OCI-LY1 (cell line): ENCODE measurements around the gene CA5A.
A peak's percentile ranks its signal among the peaks of the same experiment; 100 is the strongest.

Experiments used
- H2AFZ ChIP-seq: fragments of 200-600 bp; sonication (generic), shearing (Covaris generic); 2 replicates; pipeline ENCODE4 v1.6.0; 2014; ENCODE audit warnings: antibody characterized with exemption, mild to moderate bottlenecking, low read length
- H3F3A ChIP-seq: fragments of 200-600 bp; sonication (generic), shearing (Covaris generic); 2 replicates; pipeline ENCODE4 v1.6.0; 2014; ENCODE audit warnings: mild to moderate bottlenecking, antibody characterized with exemption, low read length, moderate library complexity; ENCODE audit not compliant: insufficient read depth
- H3K27ac ChIP-seq: fragments of 200-600 bp; sonication (generic); 2 replicates; pipeline ENCODE4 v1.5.1; 2014; ENCODE audit warnings: low read length, mixed run types, mild to moderate bottlenecking, low read depth; ENCODE audit not compliant: poor library complexity, severe bottlenecking
- H3K27me3 ChIP-seq: fragments of 200-600 bp; sonication (generic); 2 replicates; pipeline ENCODE4 v1.6.0; 2014; ENCODE audit warnings: antibody characterized with exemption, mild to moderate bottlenecking, low read length, moderate library complexity; ENCODE audit not compliant: insufficient read depth
- H3K36me3 ChIP-seq: fragments of 200-600 bp; sonication (generic); 2 replicates; pipeline ENCODE4 v1.6.1; 2014; ENCODE audit warnings: mild to moderate bottlenecking, antibody characterized with exemption, low read length, moderate library complexity, mixed read lengths; ENCODE audit not compliant: insufficient read depth
- H3K4me1 ChIP-seq: fragments of 200-600 bp; sonication (generic); 2 replicates; pipeline ENCODE4 v1.5.1; 2014; ENCODE audit warnings: mild to moderate bottlenecking, low read length, moderate library complexity; ENCODE audit not compliant: insufficient read depth, severe bottlenecking
- H3K4me2 ChIP-seq: fragments of 200-600 bp; sonication (generic), shearing (Covaris generic); 2 replicates; pipeline ENCODE4 v1.6.1; 2014; ENCODE audit warnings: low read length
- H3K4me3 ChIP-seq: fragments of 200-600 bp; sonication (generic); 2 replicates; pipeline ENCODE4 v1.5.1; 2014; ENCODE audit warnings: low read length, low read depth, mild to moderate bottlenecking, mixed read lengths; ENCODE audit not compliant: poor library complexity, severe bottlenecking
- H3K79me2 ChIP-seq: fragments of 200-600 bp; shearing (Covaris generic); 2 replicates; pipeline ENCODE4 v1.6.1; 2016; ENCODE audit warnings: mixed run types, low read length, mixed read lengths; ENCODE audit not compliant: insufficient read depth
- H3K9ac ChIP-seq: fragments of 200-600 bp; sonication (generic), shearing (Covaris generic); 2 replicates; pipeline ENCODE4 v1.6.1; 2014; ENCODE audit warnings: mild to moderate bottlenecking, low read length, mixed read lengths
- H3K9me2 ChIP-seq: fragments of 200-600 bp; sonication (generic), shearing (Covaris generic); 2 replicates; pipeline ENCODE4 v1.6.1; 2014; ENCODE audit warnings: low read depth, mild to moderate bottlenecking, low read length, mixed read lengths
- H3K9me3 ChIP-seq: fragments of 200-600 bp; shearing (Covaris generic); 2 replicates; pipeline ENCODE4 v1.6.1; 2014; ENCODE audit warnings: low read length, mixed read lengths
- H4K20me1 ChIP-seq: fragments of 200-600 bp; sonication (generic), shearing (Covaris generic); 2 replicates; pipeline ENCODE4 v1.6.0; 2016; ENCODE audit warnings: mild to moderate bottlenecking, low read length; ENCODE audit not compliant: insufficient read depth
- EZH2 ChIP-seq: fragments of 200-600 bp; sonication (generic), shearing (Covaris generic); IDR thresholded peaks from 2 replicates; pipeline ENCODE4 v1.8.0; 2017; ENCODE audit warnings: borderline replicate concordance, mixed run types, mild to moderate bottlenecking, antibody characterized with exemption, low read length, moderate library complexity, mixed read lengths
- TF ChIP-seq, protein P1 (sequence below): fragments of 200-600 bp; sonication (generic), shearing (Covaris generic); IDR thresholded peaks from 2 replicates; pipeline ENCODE4 v1.5.1; 2017; ENCODE audit warnings: mild to moderate bottlenecking, antibody characterized with exemption, low read length, moderate library complexity, mixed read lengths

The CA5A gene

DNA sequence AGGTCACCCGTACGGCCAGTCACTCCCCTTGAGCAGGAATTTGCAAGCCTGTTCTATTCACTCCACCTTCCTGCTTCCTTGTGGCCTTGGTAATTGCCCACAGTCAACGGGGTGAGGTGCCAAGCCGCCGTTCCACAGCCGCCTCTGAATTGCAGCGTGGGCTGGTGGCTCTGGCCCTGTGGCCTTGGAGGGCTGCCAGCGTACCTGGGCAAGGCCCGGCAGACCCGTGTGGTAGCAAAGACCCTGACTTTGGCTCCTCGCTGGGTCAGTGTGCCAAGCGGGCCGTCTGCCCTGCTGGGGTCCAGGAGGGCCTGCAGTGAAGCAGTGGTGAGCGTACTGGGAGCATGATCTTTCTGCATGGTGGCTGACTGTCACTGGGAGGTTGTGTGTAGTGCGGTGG lies 18.5 kb upstream of the CA5A start:
- H3K79me2 ChIP-seq, result peaks cover 48% of the 10 kb centered on the region
- H4K20me1 ChIP-seq, result no peaks in the 10 kb centered on the region
- no peaks in the 10 kb centered on the region for H3F3A ChIP-seq
- no peaks in the 10 kb centered on the region for H3K27me3 ChIP-seq
- H3K9ac ChIP-seq, result peak overlapping the region; percentile 56; the same call in 1 of the 2 replicates
- H3K4me2 ChIP-seq, result peak overlapping the region; percentile 97
- no peaks in the 10 kb centered on the region for H3K9me3 ChIP-seq
- H3K4me1 ChIP-seq, result peaks cover 57% of the 10 kb centered on the region
- H3K27ac ChIP-seq, result peak overlapping the region; percentile 93
- TF ChIP-seq EZH2, result no peak
- TF ChIP-seq, protein P1, sequence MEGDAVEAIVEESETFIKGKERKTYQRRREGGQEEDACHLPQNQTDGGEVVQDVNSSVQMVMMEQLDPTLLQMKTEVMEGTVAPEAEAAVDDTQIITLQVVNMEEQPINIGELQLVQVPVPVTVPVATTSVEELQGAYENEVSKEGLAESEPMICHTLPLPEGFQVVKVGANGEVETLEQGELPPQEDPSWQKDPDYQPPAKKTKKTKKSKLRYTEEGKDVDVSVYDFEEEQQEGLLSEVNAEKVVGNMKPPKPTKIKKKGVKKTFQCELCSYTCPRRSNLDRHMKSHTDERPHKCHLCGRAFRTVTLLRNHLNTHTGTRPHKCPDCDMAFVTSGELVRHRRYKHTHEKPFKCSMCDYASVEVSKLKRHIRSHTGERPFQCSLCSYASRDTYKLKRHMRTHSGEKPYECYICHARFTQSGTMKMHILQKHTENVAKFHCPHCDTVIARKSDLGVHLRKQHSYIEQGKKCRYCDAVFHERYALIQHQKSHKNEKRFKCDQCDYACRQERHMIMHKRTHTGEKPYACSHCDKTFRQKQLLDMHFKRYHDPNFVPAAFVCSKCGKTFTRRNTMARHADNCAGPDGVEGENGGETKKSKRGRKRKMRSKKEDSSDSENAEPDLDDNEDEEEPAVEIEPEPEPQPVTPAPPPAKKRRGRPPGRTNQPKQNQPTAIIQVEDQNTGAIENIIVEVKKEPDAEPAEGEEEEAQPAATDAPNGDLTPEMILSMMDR, result no peak
- peak overlapping the region; percentile 93 for H3K4me3 ChIP-seq
- H2AFZ ChIP-seq, result no peak overlapping the region
- H3K36me3 ChIP-seq, result peaks cover 32% of the 10 kb centered on the region
- H3K9me2 ChIP-seq, result no peaks in the 10 kb centered on the region

DNA sequence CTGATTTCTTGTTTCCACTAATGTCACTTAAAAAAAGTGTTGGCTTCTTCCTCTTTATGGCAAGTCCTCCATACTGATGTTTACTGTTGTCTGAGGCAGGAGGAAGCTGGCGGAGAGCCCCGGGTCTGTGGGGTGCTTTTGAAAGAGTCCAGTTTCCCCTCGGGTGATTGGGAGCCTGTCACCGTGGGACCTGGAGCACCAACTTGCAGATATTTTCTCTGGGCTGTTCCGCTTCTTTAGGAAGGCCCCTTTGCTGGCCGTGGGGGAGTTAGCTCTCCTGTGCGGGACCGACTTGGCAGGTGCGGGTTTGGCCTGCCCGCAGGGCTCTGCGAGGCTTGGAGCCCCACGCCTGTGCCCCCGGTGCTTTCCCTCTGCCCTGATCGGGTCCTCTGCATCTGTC lies 18.0 kb upstream of the CA5A start:
- Histone ChIP-seq H3K36me3 (peaks cover 32% of the 10 kb centered on the region), H2AFZ (no peak overlapping the region), H3K27ac (peak overlapping the region; percentile 93), H3K9ac (peak overlapping the region; percentile 56; the same call in 1 of the 2 replicates), H4K20me1 (no peaks in the 10 kb centered on the region), H3K9me2 (no peaks in the 10 kb centered on the region), H3K4me1 (peaks cover 57% of the 10 kb centered on the region), H3K9me3 (no peaks in the 10 kb centered on the region), H3K27me3 (no peaks in the 10 kb centered on the region), H3K4me2 (peak overlapping the region; percentile 97), H3K79me2 (peaks cover 48% of the 10 kb centered on the region), H3F3A (no peaks in the 10 kb centered on the region), H3K4me3 (peak overlapping the region; percentile 93)
- TF ChIP-seq EZH2, result no peak
- TF ChIP-seq, protein P1, result no peak

DNA sequence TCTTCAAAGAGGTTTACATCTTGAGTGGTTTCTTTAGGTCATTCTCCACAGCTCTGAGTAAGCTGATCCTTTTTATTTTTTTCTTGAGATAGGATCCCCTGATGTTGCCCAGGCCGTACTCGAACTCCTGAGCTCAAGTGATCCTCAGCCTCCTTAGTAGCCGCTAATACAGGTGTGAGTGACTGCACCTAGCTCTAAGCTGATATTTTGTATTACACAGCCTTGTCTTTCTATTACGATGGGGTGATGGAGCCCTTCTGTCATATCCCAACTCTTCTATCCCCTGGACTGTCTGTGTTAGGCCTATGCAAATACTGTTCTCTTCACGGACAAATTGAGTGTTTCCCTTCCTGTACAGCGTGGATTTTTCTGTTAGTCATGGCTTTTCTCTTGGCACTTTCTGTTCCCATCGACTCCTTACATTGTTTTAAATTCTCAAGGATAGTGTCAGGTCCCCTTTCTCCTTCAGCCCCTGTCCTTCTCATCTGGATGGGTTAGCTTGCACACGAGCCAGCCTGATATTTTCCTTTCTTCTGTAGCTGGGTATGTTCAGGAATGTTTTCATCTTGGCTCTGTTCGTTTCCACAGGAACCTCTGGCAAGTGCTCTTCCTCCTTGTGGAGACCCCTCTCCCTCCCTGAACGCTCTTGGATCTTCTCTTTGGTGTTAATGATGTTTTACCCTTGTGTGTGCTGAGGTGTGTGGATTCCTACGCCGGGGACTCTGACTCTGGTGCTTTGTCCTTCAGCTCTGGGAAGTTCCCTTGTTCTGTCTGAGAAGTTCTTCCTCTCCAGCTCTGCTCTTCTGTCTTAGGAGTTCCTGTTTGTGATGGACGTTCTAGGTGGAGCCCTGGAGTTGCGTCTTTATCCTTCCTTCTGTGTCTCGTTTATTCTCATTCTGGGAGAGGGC lies 17.2 kb upstream of the CA5A start:
- no peak for TF ChIP-seq EZH2
- no peaks in the 10 kb centered on the region for H3K9me3 ChIP-seq
- H3K79me2 ChIP-seq, result peaks cover 41% of the 10 kb centered on the region
- H3K27me3 ChIP-seq, result no peaks in the 10 kb centered on the region
- H3K4me2 ChIP-seq, result peak overlapping the region; percentile 97
- H3K9ac ChIP-seq, result peak overlapping the region; percentile 56
- no peaks in the 10 kb centered on the region for H4K20me1 ChIP-seq
- H2AFZ ChIP-seq, result no peak overlapping the region
- H3K36me3 ChIP-seq, result peaks cover 32% of the 10 kb centered on the region
- peak overlapping the region; percentile 93 for H3K27ac ChIP-seq
- peaks cover 64% of the 10 kb centered on the region for H3K4me1 ChIP-seq
- peak overlapping the region; percentile 93 for H3K4me3 ChIP-seq
- no peaks in the 10 kb centered on the region for H3K9me2 ChIP-seq
- H3F3A ChIP-seq, result no peaks in the 10 kb centered on the region
